Ishikawa (cell line): Measurements from ENCODE around the gene TFAP2D.

Source experiments
- CEBPB ChIP-seq: IDR thresholded peaks from 2 replicates; pipeline ENCODE4 v1.6.1; 2012
- CREB1 ChIP-seq: IDR thresholded peaks from 2 replicates; pipeline ENCODE4 v1.6.1; 2012; ENCODE audit warnings: low read depth
- FOXM1 ChIP-seq: IDR thresholded peaks from 2 replicates; pipeline ENCODE4 v1.6.1; 2012; ENCODE audit warnings: low read depth, borderline replicate concordance
- MAX ChIP-seq: IDR thresholded peaks from 2 replicates; pipeline ENCODE4 v1.6.1; 2012

- no peak for TF ChIP-seq CREB1
- no peak for TF ChIP-seq CEBPB
- no peak for TF ChIP-seq MAX
- TF ChIP-seq FOXM1 = no peak
Measured at GRCh38 chr6:50724381-50725124, 11.2 kb downstream of the TFAP2D start.
